Measurements from ENCODE around the gene RAB35. TPM values are rescaled to one million over a fixed set of nuclear protein-coding genes. Genes with fewer than 3 reads are reported as not detected.

Gene RAB35
- total RNA-seq, 1 donor from 2014 or later: 23.6 TPM

DNA sequence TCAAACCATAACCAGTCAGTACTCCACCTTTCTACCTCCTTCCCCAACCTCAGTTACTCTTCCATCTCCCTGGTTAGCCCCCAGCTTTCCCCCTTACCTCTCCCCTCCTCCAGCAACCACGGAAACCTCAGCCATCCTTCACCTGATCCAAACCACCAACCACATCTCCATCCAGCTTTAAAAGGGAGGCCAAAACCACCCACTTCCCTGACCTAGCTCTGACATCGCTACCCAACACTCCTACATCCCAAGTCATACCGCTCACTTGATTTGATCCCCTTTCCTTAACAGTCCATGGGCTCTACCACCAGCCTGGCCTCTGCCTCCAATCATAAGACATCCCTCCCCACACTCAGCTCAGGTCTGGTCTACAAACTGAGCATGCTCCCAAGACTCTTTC is 1.5 kb downstream of the RAB35 start:
- no peak for DNase-seq
- no peak for ATAC-seq (ENCODE audit: poor library complexity)
- intact Hi-C loops (cut with DNase I): no loop called here

DNA sequence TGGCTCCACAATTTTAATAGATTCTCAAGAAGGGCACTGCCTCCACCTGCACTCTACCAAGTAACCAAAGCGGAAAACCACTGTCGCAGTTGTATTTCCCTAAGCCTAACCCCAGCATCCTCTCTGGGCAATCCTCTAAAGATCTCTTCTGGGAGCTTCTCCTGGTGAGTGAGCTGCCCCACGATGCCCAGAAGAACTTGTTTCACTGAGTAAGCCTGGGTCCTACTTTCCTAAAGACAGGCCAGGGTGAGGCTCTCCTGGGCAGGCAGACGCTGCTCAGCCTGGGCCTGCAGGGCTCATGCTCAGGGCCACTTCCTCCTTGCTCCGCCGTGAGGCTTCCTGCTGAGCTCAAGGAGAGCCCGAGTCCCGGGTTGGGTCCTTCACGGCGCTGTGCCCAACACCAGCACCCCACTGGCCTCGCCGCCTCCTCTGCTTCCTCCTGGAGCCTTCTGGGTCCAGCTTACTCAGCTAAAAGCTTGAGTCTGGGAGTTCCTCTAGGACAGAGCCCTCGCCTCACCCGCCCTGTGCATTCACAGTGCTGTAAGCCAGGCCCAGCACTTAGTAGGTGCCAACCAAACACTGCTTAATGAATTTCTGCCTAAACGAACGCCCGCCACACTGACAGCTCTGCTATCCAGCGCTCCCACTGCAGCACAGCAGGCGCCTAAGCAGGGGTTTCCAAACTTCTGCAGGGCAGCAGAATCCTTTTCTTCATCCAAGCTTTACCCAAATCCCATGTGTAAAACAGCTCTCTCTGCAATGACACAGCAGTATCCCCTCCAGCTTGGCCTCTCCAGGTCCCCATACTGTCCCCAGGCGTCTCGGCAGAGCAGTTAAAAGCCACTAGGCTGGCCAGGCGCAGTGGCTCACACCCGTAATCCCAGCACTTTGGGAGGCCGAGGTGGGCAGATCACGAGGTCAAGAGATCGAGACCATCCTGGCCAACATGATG is 5.7 kb downstream of the RAB35 start:
- DNase-seq (peak; percentile 87), ATAC-seq (ENCODE audit: poor library complexity) (peak; percentile 75)
- intact Hi-C loops (cut with DNase I): no loop called here

DNA sequence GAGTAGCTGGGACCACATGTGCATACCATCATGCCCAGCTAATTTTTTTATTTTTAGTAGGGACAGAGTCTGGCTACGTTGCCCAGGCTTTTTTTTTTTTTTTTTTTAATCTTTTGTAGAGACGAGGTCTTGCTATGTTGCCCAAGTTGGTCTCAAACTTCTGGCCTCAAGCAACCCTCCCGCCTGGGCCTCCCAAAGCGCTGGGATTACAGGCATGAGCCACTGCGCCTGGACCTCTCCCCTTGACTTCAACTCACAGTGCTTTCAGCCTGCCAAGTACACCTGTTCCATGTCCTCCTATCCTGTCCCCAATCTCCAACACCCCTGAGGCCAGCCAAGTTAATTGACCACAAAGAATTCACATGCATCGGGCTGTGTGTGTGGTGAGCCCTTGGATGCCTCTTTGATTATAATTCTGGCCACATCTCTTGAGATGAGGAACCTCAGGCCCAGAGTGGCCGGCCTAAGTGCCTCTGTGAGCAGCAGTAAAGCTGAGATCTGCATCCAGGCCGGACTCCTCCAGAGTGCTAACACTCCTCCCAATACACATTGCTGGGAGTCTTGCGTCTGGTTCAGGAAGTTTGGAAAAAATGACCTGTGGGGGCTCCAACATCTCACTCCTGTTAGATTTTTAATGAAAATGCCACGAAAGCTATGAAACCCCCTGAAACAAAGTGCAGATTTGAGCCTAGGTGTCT is 6.8 kb downstream of the RAB35 start:
- ATAC-seq (ENCODE audit: poor library complexity) (no peak), DNase-seq (no peak)
- intact Hi-C loops (cut with DNase I): no loop called here

DNA sequence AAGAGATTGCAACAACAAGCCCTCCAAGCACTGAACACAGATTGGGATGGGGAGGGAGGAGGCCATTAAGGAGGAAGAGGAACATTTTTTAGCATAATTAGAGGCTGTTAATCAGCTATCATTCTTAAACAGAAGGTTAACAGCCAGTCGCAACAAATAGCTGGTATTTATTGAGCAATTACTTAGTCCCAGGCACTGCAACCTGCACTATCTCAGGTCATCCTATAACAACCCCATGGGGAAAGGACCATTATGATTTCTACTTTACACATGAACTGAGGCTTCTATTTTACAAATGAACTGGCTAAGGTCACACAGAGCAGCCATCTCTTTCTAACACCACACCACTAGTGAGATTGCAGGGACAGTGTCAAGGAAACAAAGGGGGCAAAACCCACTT is 10.4 kb downstream of the RAB35 start:
- intact Hi-C loops (cut with DNase I): no loop called here
- ATAC-seq (ENCODE audit: poor library complexity) (no peak), DNase-seq (no peak)

DNA sequence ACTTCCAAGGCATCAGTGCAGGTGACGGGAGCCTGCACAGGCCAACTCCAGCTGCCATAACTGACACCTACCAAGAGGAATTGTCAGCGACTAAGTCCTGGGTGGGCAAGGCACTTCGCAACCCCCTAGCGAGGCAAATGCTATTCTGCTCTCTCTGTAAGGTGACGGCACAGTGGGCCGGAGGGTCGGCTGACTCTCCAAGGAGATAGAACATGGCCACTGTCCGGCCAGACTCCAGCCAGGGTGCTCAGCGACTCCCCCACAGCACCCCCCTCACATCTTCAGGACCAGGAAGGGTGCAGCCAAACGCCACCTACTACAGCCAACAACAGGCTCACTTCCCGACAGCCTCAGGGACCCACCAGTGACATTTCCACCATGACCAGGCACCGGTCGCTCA is 13.2 kb downstream of the RAB35 start:
- DNase-seq: no peak
- no peak for ATAC-seq (ENCODE audit: poor library complexity)
- intact Hi-C loops (cut with DNase I): no loop called here

DNA sequence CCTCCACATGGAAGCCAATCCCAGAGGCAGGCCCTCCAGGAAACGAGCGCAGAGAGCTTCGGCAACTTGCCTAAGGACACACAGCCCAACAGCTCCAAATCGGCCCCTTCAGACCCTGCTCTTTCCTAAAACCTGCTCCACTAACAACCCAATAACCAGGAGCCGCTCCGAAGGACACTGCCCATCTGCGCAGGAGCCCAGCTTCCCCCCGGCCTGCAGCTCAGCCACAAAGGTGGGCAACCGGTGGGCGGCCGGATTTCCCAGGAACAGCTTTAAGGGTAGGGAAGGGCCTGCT is 13.6 kb downstream of the RAB35 start:
- ATAC-seq (ENCODE audit: poor library complexity): no peak
- intact Hi-C loops (cut with DNase I): no loop called here
- peak; percentile 29 for DNase-seq

DNA sequence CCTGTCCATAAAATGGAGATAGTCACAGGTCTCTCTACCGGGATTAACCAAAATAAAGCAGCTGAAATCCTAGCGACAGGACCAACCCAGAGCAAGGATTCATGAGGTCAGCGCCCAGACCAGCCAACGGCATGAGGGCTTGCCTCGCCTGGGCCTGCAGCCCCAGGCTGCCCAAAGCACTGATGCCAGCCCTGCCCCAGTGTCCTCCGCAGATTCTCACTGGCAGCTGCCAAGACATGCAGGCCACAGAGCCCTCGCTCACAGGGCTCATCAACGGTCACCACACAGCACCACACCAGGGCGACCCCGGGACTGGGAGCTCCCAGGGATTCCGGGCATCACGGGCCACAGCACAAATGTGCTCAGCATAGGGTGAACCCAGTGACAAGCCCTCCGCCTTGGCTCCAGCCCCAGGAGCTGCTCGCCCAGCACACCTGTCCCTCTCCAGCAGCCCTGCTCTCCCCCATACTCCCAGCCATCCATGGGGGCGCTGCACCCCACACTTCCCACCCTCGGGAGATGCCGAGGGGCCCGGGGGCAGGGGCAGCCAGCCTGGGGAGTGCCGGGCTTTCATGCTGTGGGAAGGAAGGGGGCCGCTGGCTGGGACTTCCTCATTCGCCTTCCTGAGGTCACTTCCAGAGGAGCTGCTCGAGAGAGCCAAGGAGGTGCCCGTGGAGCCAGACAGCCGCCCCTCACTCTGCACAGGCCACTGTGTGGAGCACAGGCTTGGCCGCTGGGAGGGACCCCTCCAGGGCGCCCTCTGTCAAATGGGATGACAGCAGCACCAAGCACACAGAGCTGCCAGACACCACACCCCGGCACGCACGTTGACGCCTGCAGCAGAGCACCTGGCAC is 14.1 kb downstream of the RAB35 start:
- DNase-seq (peak; percentile 44), ATAC-seq (ENCODE audit: poor library complexity) (no peak)
- intact Hi-C loops (cut with DNase I): no loop called here

DNA sequence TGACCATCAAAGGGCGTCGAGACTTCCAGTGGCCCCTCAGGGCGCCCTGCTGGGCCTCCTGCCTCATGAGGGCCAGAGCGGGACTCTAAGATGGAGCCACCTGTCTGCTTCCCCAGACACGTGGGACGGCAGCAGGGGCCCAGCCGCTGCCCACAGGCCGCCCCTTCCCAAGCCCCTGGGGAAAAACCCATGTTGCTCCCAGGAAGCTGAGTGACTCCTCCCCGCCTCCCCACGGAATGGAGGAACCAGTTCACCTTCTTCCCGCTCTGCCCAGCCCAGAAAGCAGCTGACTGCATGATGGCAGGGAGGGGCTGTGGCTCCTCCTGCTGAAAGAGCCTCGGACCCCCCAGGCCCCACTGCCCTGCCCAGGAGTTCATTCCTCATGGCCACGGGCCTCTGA is 14.9 kb downstream of the RAB35 start:
- intact Hi-C loops (cut with DNase I): no loop called here
- peak; percentile 35 for DNase-seq
- ATAC-seq (ENCODE audit: poor library complexity): no peak

DNA sequence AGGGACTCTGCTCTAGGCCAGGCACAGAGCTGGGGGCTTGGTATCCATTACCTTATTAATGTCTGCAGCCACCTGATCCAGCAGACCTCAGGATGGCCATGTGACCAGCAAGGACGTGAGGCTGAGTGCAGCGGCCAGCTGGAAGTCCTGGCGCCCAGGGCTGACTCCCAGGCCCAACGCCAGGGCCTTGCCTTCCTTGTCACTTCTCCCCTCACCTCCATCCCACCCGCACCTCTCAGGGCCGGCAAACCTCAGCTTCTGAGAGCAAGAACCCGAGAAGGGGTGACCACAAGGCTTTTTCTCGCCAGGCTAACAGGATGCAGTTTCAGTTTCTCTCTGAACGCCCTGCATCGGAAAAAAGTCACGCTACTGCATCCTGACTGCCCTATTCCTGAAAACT is 15.4 kb downstream of the RAB35 start:
- DNase-seq (peak; percentile 59), ATAC-seq (ENCODE audit: poor library complexity) (peak; percentile 72)

DNA sequence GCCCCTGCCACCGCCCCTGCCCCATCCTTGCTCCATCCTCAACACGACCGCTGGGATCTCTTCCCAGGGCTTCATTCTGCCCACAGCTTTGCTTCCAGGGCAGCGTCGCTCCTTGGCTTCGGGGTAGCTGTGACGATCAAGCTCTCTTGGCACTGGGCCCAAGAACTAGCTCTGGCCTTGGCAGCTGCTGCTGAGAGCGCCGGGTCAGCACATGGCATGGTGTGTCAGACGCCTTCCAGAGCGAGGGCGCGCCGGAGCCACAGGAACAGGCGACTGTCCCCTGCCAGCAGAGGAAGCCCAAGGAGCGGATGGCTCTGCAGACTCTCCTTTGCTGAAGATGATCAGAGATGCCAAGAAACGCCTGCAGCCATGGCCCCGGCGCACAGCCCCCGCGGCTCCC is 15.9 kb downstream of the RAB35 start:
- intact Hi-C loops (cut with DNase I): no loop called here
- peak; percentile 85 for ATAC-seq (ENCODE audit: poor library complexity)
- DNase-seq: peak; percentile 88

More for the DNA sequence above, 15.4 kb downstream of the RAB35 start:
- intact Hi-C loops (cut with DNase I): no loop called here

DNA sequence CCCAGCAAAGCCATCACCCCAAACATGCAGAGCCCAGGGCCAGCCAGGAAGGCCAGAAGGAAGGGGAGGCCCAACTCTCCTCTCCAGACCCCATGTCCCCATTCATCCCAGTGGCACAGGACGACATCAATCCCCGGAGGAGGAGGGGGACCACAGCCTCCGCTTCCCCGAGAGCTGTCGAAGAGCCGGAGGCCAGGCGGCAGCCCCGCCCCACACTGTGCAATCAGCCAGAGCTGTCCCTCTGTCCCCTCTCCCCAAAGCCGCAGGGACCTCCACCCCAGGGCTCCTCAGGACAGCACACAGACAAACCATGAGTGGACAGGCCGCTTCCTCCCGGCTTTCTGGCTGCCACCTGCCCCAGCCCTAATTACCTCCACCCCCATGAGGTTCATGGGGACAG is 16.8 kb downstream of the RAB35 start:
- intact Hi-C loops (cut with DNase I): no loop called here
- DNase-seq: no peak
- ATAC-seq (ENCODE audit: poor library complexity): no peak

DNA sequence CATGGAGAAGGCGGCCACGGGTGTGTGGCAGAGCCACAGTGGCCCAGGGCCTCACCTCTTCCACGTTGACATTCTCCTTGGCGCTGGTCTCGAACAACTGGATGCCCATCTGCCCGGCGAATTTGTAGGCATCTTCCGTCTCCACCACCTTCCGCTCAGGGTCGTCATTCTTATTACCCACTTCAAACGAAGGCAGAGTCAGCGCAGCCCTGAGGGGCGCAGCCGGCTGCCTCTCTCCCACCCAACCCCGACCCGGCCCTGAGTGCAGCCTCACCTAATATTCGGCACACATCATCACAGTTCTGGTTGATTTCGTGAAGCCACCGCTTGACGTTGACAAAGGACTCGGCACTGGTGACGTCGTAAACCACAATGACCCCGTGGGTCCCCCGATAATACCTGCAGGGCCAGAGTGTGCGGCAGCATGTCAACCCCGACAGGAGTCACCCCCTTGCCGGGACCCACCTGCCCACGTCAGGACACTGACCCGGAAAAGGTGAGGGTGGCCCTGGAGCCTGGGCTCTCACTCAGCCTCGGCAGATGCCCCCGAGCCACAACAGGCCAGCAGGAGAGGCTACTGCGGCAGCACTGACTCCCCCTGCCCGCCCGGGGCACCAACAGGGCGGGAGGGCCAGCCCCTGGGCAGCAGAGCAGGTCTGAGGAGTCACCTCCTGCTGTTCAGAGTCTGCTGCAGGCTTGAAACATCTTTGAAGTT is 17.6 kb downstream of the RAB35 start:
- ATAC-seq (ENCODE audit: poor library complexity): no peak
- intact Hi-C loops (cut with DNase I): no loop called here
- DNase-seq: no peak

DNA sequence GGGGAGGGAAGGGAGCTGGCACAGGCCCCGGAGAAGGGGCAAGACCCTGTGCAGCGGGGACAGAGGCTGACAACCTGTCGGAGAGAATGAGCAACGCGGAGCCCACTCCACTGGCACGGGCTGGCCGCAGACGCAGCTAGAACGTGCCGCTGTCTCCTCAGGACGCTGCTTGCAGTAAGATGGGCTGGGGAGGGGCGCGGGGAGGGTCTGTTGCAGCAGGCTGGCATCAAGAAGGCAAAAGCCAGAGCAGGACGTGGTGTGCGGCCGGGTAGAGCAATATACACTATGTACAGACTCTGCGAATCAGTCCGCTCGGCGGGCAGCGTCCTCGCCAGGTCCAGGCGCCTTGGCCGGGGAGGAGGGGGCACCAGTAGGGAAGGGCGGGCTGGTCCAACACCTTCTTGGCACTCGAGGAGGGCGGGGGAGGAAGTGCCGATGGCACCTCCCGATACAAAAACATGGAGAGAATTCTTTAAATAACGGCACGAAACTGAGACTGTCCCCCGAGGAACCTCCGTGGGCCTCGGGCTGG is 19.8 kb downstream of the RAB35 start:
- intact Hi-C loops (cut with DNase I): no loop called here
- ATAC-seq (ENCODE audit: poor library complexity) (no peak), DNase-seq (peak; percentile 38)

DNA sequence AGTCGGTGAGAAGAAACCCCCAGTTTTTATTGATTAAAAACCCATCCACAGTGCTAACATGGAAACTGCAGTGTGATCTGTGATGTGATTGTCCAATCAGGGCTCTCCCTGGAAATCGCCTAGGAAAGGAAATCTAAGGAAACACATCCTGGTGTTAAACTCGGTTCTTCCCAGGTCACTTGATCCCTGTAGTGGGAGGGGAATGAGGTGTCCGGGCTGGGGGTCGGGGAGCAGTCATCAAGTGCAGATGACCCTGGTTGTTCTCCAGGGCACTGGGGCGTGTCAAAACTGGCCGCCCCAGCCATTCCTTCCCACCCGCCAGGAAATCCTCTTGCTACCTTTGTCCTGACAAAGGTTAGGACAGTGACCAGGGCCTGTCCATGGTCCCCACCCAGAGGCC is 20.8 kb downstream of the RAB35 start:
- intact Hi-C loops (cut with DNase I): no loop called here
- peak; percentile 35 for DNase-seq
- no peak for ATAC-seq (ENCODE audit: poor library complexity)

DNA sequence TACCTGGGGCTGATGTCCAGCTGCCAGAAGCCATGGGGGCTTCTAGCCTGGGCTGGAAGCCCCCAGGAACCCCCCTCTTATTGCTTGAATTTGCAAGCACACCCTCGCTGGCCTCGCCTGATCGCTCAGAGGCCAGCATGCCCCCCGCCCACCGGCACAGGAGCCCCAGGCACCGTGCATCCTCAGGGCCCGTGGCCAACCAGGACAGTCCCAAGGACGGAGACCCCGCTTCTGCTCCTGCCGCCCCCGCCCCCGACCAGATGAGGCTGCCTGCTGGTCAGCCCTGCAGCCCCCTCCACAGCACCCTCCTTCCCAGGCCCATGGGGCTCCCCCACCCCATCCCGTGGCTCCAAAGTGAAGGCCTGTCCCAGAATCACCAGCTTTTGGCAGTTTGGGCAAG is 21.2 kb downstream of the RAB35 start:
- ATAC-seq (ENCODE audit: poor library complexity): no peak
- peak; percentile 27 for DNase-seq
- intact Hi-C loops (cut with DNase I): no loop called here

DNA sequence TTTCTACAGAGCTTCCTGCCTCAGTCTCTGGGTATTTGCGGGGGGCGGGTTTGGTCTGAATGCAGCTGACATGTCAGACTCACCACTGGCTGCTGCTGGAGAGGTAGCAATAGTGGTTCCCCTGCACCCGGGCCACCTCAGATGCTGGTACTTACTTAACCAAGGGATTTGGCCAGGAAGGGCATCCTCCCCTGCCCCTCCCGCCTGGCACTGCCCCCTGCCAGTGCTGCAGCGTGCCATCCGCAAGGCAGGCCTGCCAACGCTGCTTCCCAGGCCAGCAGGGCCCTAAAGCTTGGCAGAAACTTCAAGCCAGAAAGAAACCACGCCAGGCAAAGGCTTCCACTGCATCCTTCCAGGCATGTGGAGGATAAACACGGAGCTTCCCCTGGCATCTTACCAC is 22.1 kb downstream of the RAB35 start:
- peak; percentile 56 for DNase-seq
- peak; percentile 52 for ATAC-seq (ENCODE audit: poor library complexity)
- intact Hi-C loops (cut with DNase I): no loop called here

DNA sequence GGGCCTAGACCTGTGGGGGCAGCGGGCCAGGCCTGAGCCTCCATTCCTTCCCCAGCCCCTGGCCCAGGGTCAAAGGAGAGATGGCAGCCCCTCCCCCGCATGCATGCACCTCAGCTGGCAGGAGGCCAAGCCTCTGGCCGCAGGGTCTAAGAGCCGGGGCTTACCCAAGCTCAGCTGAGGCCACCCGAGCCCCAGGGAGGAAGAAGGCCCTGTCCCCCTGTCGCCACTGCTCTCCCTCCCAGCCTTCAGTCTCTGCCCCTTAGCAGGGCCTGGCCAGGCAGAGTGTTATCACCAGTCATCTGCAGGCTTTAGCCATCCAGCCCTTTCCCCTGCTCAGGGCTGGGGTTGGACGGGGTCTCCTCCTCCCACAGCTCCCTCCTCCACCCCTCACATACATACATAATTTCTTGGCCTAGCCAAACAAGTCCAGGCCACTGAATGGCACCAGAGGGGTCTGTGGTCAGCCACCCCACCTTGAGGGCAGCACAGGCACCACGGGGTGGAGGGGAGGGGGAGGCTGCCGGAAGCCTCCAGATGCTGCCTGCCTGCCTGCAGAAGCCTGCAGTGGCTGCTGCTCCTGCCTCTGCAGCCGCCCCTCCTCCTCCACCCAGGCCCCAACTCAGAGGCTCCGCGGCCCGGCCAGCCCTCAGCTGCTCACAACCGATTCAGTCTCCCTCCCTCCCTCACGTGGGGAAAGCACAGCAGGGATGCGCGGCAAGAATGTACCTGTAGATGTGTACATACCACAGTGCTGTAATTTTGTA is 22.8 kb downstream of the RAB35 start:
- ATAC-seq (ENCODE audit: poor library complexity): no peak
- DNase-seq: peak; percentile 49
- intact Hi-C loops (cut with DNase I): no loop called here

DNA sequence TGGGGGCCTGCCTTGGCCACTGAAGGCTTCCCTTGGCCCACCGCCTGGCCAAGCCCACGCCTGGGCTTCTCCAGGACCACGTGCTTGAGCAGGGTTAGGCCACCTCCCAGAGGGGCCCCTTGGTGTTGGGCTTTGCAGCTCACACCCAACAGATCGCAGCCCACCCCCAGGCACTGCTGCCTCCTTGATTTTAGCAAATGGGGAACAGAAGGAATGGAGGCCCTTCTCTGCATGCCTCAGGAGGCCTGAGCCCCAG is 23.3 kb downstream of the RAB35 start:
- DNase-seq (peak; percentile 21), ATAC-seq (ENCODE audit: poor library complexity) (peak; percentile 4)
- intact Hi-C loops (cut with DNase I): no loop called here

All from Right ventricle myocardium superior (tissue), 1 donor.